HG03457 (cell line): Measurements from ENCODE around the gene GLYAT.

Experiments used
- ATAC-seq: cut with Tn5 transposase; IDR thresholded peaks from one replicate; pipeline ENCODE4 v1.9.1; 2021; ENCODE audit warnings: moderate number of reproducible peaks; ENCODE audit not compliant: unreplicated experiment

GLYAT gene

GRCh38 chr11:58731819-58732218 is at the start of gene GLYAT:
TSS of gene GLYAT (minus strand) at chr11:58731943. CDS start at chr11:58724496, 7,447 bp downstream.
- no peak for ATAC-seq

DNA sequence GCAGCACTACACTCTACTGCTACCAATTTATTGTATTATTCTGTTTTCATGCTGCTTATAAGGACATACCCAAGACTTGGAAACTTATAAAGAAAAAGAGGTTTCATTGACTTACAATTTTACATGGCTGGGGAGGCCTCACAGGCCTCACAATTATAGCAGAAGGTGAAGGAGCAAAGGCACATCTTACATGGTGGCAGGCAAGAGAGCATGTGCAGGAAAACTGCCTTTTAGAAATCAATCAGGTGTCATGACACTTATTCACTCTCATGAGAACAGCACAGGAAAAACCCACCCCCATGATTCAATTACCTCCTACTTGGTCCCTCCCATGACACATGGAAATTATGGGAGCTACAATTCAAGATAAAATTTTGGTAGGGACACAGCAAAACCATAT is 49.6 kb upstream of the GLYAT start:
- ATAC-seq: no peak

GRCh38 chr11:58780578-58780977 is 48.8 kb upstream of the GLYAT start:
- no peak for ATAC-seq

DNA sequence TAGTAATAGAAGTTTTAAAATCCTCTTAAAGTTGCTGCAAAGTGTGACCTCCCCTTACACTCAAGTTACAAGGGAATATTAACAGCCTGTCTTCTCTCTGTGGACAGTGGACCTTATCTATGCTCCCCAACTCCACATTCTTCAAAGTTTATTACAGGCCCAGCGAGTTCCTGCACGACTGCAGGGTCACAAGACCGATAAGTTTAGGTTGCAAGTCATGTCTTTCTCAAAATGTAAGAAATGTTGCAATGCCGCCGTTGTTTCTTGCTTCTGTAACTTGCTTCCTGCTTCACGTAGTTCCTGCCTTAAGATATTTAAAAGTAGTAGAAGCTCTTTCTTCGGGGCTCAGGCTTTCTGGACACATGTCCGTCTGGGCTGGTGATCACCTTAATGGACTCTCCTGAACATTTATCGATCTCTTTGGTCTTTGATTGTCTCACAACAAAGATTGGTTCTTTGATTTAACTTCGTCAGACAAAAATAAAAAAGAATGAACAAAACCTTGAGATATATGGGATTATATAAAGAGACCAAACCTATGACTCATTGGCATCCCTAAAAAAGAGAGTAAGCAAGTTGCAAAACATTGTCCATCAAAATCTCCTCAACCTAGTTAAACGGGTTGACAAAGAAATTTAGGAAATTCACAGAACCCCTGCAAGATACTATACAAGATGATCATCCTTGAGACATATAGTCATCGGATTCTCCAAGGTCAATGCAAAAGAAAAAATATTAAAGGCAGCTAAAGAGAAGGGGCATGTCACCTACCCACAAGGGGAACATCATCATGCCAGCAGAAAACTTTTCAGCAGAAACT is 45.4 kb upstream of the GLYAT start:
- no peak for ATAC-seq

- ATAC-seq: no peak
Observed at GRCh38 chr11:58775066-58775708, 43.4 kb upstream of the GLYAT start.

DNA sequence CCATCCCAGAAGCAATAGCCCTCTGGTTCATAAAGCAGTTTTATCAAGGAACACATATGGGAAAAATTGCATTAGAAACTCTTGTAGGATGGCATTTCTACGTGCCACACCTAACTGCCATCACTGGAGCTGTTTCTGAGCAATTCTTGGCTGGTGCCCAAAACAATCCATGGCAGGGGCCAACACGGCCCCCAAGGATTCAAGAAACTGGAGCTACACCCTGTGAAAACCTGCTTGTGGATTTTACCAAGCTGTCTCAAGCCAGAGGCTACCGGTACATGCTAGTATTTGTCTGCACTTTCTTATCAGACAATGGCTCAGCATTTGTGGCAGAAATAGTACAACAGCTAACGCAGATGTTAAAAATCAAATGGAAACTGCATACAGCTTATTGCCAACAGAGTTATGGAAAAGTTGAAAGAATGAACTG is 42.4 kb upstream of the GLYAT start:
- ATAC-seq: no peak

DNA sequence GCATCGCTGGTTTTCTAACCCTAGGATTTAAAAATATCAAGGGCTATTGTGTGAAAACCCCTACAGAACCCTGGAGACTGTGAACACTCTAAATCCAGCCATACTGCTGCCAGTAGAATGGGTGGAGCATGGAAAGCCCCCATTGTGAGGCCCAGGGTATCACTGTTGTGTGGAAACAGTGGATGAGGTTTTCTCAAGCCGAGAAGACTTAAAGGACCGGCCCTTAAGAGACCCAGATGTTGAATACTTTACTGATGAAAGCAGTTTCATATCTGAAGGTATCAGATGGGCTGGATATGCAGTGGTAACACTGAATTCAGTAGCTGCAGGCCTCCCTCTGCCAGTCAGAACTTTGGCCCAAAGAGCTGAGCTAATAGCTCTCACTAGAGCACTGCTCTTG is 41.6 kb upstream of the GLYAT start:
- no peak for ATAC-seq

DNA sequence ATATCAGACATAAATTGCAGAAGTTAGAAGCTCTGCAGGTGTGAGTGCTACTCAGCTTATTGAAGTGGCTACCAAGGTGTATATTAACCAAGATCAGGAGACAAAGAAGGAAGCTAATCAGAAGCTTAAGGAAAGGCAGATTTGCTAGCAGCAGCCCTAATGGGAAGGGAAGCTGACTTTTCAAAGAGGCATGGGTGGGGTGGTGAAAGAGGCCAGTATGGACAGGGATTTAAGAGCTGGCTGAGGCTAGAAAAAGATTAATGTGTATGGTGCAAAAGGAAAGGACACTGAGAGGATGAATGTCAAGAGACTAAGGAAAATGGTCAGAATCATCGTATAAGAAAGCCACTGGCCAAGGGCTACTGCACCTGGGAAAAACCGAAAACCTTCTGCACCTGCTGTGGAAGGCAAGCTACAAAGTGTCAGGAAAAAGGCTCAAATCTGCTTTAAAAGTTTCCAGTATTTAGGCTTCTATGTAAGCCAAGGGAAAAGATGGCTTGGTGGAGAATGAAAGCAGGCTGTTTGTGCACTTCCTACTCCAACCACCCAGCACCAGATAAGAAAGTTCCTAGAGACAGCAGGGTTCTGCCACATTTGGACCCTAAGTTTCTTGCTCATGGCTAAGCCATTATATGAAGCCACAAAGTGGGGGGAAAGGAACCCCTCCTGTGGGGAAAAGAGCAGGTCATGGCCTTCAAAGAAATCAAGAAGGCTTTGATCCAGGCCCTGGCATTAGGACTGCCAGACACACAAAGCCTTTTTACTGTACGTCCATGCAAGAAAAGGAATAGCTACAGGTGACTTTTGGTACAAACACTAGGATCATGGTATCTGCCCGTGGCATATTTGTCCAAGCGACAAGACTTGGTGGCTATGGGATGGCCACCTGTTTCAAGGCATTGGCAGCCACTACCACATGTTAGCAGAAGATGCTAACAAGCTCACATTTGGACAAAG is 40.9 kb upstream of the GLYAT start:
- no peak for ATAC-seq

GRCh38 chr11:58771458-58771855 is 39.7 kb upstream of the GLYAT start:
- no peak for ATAC-seq

- ATAC-seq: no peak
Observed at GRCh38 chr11:58770627-58771457, 39.1 kb upstream of the GLYAT start.

DNA sequence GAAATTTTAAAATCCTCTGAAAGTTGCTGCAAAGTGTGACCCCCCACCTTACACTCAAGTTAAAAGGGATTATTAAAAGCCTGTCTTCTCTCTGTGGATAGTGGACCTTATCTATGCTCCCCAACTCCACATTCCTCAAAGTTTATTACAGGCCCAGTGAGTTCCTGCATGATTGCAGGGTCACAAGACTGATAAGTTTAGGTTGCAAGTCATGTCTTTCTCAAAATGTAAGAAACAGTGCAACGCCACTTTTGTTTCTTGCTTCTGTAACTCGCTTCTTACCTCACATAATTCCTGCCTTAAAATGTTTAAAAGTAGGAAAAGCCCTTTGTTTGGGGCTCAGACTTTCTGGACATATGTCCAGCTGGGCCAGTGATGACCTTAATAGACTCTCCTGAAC is 38.4 kb upstream of the GLYAT start:
- ATAC-seq: no peak

- no peak for ATAC-seq
Observed at GRCh38 chr11:58769308-58769707, 37.6 kb upstream of the GLYAT start.

- no peak for ATAC-seq
Observed at GRCh38 chr11:58768137-58768536, 36.4 kb upstream of the GLYAT start.

DNA sequence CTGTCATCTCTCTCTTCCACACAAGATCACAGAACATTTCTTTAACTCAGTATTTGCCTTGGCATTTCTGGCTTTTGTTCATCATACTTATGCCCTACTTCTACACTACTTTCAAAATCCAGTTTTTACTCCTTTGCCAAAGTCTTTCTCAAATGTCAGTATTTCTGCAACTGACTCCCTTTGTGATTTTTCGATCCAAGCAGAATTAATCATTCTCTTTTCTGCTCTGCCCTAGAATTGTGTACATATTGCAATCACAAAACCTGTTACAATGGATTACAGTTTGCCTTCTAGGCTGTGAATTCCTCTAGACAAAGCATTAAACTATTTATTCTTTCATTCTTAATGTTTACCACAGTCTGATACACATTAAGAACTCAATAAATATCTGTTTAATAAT is 33.3 kb upstream of the GLYAT start:
- no peak for ATAC-seq

DNA sequence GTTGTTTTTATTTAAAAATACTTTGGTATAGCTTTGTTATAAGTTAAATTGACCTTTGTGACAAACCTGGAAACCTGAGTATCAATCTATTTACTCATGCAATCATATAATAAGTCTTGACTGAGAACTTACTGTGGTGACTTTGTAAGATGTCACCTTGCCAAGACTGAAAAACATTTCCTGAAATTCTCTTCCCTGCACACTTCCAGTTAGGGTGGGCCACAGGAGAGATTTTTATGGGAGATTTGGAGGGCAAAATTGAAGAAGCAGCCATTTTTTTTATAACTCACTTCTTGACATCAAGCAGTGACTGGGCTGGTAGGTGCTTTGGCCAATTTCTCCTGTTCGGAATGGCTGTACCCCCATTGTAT is 31.4 kb upstream of the GLYAT start:
- ATAC-seq: no peak

DNA sequence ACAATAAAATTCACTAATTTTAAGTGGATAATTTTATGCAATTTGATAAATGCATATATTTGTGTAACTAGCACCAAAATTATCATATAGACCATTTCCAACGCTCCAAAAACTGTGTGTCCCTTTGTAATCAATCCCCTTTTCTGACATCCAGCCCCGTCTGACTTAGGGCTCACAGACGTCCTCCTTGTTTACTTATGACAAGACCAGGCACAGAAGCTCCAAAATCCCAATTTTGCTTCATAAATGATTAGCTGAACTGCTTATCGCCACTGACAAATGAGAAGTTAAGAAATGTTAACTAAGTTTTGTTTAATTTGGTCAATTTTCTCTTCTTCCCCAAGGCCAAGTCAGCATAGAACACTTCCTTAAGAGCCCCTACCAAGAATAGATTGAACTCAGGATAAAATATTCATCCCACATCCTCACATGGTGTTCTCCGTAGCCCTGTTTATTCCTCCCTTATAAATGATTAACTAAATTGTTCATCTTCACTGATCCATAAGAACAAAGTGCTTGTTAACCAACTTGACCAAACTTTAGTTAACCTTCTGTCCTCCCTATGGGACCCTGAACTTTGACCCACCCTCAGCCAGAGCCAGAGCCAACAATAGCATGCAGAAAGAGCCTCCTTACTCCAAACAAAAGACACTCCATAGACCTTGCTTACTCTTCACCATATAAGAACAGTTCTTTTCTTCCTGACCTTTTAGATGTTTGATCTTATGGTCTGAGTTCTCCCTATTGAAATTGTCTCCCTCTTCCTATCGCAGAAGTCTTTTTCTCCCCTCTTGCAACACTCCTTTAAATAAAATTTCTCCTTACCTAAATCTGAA is 30.8 kb upstream of the GLYAT start:
- ATAC-seq: no peak

- ATAC-seq: no peak
Observed at GRCh38 chr11:58757439-58757838, 25.7 kb upstream of the GLYAT start.

- no peak for ATAC-seq
Observed at GRCh38 chr11:58745705-58746364, 14.1 kb upstream of the GLYAT start.
